Retina (tissue), 1 donor: ENCODE measurements around the gene ST3GAL2.
"Not testable (repeated sequence)": the region's sequence is repeated elsewhere in the genome, so short reads cannot be mapped to it uniquely, and the experiment has no call there.

Experiments
- DNase-seq: peaks from one replicate; pipeline ENCODE4 v3.0.0-alpha.2; 2016

Gene ST3GAL2

GRCh38 chr16:70467113-70467512, 28.2 kb upstream of the ST3GAL2 start:
- no peak for DNase-seq

GRCh38 chr16:70466805-70467076, 27.8 kb upstream of the ST3GAL2 start:
- no peak for DNase-seq

DNA sequence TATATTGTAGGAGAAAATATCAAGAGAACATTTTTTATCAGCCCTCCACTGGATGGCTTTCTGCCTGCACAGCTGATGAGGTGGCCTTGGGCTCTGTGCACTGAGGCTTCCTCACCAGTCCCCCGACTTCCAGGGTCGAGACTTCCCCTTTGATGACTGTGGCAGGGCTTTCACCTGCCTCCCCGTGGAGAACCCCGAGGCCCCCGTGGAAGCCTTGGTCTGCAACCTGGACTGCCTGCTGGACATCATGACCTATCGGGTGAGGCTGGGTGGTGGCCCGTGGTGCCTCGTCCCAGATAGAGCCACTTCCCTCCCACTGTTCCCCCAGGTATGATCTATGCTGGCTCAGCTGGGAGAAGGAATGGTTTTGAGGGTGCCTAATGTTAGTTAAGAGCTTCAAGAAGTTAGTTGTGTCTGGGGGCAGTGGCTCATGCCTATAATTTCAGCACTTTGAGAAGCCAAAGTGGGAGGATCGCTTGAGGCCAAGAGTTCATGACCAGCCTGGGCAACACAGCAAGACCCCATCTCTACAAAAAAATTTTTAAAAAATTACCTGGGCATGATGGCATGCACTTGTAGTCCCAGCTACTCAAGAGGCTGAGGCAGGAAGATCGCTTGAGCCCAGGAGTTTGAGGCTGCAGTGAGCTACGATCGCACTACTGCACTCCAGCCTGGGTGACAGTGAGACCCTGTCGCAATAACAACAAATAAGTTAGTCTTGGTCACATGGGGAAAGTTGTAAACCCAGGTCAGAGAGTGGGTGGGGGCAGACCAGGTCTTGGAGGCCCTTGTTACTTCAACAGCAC, 27.3 kb upstream of the ST3GAL2 start:
- no peak for DNase-seq

GRCh38 chr16:70463235-70463634, 24.3 kb upstream of the ST3GAL2 start:
- no peak for DNase-seq

- DNase-seq: no peak
Measured at GRCh38 chr16:70460737-70461261, 21.9 kb upstream of the ST3GAL2 start.

DNA sequence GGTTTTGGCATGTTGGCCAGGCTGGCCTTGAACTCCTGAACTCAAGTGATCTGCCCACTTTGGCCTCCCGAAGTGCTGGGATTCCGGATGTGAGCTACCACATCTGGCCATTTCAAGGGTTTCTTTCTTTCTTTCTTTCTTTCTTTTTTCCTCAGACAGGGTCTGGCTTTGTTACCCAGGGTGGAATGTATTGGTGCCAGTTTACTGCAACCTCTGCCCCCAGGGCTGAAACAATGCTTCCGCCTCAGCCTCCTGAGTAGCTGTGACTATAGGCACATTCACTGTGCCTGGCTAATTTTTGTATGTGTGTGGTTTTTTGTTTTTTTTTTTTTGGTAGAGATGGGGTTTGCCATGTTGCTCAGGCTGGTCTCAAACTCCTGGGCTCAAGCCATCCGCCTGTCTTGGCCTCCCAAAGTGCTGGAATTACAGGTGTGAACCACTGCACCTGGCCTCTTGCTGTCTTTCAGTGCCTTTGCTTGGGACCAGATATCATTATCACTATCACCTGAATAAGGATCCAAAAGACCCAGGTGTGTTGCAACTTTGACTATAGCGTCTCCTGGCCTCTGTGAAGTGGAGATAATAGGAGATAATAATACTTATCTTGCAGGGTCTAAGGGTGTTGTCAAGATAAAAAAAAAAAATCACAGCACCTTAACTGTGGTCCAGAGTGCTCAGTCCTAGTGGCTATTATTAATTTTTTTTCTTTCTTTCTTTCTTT, 18.7 kb upstream of the ST3GAL2 start:
- no peak for DNase-seq

DNA sequence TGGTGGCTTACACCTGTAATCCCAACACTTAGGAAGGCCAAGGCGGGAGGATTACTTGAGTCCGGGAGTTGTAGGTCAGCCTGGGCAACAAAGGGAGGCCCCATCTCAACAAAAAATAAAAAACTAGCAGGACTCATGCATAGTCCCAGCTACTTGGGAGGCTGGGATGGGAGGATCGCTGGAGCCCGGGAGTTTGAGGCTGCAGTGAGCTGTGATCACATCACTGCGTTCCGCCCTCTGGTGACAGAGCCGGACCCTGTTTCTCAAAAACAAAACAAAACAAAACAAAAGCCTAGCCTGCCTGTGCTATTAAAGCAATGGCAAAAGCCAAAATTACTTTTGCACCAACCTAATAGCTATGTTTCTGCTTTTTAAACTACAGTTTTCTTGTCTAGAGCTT, 17.0 kb upstream of the ST3GAL2 start:
- no peak for DNase-seq

DNA sequence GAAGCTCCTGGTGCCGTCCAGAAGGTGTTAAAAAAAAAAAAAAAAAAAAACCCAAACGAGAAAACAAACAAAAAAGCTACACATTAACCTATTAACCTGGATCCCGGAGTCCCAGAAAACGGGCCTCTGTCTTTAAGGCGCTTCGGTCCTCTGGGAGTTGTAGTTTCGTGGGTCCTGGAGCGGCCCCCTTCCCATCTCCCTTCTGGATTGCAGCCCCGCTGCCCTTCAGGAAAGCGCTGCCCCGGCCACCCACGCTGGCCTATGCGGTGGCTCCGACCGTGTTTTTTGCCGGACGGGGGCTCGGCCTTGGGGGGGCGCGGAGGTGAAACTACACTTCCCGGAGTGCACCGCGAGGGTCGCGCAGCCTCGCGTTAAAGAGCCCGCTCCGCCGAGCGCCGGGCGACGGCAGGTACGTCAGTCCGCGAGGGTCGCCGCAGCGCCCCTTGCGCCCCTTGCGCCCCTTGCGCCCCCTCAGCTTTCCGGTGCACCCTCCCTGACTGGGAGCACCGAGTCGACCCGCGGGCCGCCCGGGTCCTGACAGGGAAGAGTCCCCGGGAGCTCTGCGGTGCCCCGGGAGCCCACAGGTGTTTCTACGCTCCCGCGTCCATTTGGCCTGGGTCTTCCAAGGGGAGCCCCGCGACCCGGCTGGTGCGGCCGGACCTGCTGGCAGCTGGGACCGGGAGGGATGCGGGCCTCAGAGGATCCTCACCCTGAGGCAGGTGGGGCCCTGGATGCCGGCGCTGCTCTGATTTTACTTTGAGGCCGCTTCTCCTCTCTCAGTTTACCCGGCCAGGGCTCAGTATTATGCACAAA, 15.5 kb upstream of the ST3GAL2 start, which contains the start of gene FCSK:
Gene FCSK (plus strand): TSS at position 374 of the 813 bp plus-strand sequence. CDS start 8,596 bp downstream, outside the sequence.
- peak; percentile 100 for DNase-seq

DNA sequence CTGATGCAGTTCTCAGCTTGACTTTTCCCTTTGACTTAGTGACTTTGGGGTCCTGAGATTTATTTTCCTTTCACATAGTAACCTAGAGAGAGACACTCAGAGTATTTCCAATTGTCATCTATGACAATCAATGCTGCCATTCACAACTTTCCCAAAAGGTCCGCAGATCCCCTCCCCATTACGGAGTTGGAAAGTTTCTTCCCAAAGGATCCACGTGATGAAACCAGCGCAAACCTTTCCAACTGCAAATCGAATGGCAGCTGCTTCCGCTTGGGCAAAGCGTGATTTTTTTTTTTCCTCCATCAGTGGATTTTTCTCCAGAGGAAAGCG, 15.0 kb upstream of the ST3GAL2 start:
- DNase-seq: no peak

DNA sequence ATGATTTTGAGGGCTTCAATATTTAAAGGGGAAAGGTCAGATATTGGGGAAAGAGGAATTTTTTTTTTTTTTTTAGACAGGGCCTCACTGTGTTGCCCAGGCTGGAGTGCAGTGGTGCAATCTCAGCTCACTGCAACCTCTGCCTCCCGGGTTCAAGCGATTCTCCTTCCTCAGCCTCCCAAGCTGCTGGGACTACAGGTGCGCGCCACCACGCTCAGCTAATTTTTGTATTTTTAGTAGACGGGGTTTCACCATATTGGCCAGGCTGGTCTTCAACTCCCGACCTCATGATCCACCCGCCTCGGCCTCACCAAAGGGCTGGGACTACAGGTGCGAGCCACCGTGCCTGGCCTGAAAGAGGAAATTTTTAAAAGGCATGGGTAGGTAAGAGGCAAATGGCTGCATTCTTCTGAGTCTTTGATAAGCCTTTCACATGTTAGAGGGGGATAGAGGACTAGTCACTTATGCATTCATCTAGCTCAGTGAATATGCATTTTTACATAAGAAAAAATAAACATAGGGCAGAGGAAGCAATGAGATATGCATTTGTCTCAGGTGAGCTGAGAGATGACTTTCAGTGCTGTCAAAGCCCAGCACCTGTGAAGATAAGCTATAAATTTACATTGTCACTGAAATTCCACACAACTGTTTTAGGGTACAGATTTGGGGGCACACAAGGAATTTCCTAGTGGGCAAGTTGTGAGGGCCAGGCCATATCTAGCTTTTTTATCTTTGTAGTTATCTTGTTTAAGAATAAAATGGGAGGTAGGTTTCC, 14.4 kb upstream of the ST3GAL2 start:
- no peak for DNase-seq

GRCh38 chr16:70451004-70451340, 12.1 kb upstream of the ST3GAL2 start:
- peak; percentile 28 for DNase-seq

GRCh38 chr16:70450142-70451003, 11.5 kb upstream of the ST3GAL2 start:
- DNase-seq: not testable (repeated sequence)

DNA sequence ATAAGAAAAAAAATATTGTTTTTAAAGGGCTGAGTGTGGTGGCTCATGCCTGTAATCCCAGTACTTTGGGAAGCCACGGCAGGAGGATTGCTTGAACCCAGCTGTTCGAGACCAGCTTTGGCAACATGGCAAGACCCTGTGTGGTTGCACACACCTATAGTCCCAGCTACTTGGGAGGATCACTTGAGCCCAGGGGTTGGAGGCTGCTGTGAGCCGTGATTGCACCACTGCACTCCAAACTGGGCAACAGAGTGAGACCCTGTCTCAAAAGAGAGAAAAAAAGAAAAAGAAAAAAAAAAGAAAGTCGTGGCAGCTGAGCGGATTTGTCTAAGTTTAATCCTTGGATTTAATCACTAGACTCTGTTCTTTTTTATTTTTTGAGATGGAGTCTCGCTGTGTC, 9.2 kb upstream of the ST3GAL2 start:
- no peak for DNase-seq

DNA sequence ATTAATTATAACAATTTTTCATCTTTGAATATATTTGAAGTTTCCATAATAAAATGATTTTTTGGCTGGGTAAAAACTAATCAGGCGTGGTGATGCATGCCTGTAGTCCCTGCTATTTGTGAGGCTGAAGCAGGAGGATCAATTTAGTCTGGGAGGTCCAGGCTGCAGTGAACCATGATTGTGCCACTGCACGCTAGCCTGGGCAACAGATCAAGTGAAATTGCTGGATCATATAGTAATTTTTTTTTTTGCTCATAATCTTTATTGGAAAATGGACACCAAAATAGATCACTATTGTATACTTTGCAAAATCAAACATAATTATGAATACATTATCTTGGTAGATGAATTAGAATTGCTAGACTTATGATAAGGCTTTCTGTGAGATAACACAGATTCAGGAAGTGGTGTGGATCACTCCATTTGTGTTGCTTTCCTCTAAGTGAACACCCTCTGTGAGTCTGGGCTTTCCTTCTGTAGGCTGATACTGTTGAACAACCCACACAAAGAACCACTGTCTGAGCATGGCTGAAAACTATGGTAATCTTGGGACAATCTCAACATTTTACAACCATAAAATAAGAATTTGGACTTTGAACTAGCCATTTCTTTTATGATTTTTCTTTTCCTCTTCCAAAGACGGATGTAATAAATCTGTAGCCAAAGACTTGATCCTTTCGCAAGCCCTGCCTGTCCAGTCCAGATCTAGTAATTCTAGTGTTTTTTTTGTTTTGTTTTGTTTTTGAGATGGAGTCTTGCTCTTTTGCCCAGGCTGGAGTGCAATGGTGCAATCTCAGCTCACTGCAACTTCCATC, 5.6 kb upstream of the ST3GAL2 start:
- no peak for DNase-seq

GRCh38 chr16:70442344-70442743, 3.4 kb upstream of the ST3GAL2 start:
- no peak for DNase-seq

DNA sequence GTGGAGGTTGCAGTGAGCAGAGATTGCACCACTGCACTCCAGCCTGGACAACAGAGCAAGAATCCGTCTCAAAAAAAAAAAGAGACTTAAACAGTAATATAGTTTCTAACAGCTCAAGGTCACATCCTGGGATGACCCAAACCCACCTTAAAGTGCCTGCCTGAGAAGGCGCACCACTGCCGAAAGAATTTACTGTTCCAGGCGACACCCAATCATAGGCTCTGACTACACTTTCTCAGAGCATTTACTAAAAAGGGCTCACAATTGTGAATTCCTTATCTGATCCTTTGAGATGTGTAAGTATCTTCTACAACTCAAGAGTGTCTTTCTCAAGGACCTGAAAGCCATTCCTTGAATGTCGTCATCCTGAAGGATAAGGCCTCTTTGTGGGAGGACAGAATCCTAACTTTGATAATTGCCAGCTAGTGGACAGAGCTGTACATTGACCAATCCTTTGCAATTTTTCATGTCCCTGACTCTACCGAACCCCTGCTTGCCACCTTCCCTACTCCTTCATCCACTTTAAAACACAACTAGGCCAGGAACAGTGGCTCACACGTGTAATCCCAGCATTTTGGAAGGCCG, 2.6 kb upstream of the ST3GAL2 start:
- no peak for DNase-seq

GRCh38 chr16:70440009-70440692, 1.3 kb upstream of the ST3GAL2 start:
- no peak for DNase-seq

DNA sequence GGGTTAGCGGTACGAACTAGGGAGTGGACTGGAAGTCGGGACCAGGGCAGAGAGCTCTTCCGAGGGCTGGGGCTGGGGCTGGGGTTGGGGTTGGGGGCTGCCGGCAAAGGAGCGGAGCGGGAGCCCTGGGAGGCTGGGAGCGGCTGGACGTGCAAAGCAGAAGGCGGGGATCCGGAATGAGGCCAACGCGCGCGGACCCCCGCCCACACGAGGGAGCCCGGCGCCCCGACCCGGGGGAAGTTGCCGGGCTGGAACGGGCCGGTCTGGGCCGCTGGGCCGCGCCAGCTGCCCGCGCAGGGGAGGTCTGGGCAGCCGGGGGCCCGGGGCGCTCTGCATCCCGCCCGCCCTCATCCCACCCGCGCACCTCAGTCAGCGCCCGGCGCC, 323 bp downstream of the ST3GAL2 start:
- DNase-seq: peak; percentile 28

GRCh38 chr16:70437582-70438557, 1.0 kb downstream of the ST3GAL2 start:
- DNase-seq: peak; percentile 40
